Measurements from ENCODE around the gene ADCY2. TPM values are rescaled to one million over a fixed set of nuclear protein-coding genes. Genes with fewer than 3 reads are reported as not detected.

ADCY2 gene
- total RNA-seq, 1 experiment from 2014 or later = not detected

DNA sequence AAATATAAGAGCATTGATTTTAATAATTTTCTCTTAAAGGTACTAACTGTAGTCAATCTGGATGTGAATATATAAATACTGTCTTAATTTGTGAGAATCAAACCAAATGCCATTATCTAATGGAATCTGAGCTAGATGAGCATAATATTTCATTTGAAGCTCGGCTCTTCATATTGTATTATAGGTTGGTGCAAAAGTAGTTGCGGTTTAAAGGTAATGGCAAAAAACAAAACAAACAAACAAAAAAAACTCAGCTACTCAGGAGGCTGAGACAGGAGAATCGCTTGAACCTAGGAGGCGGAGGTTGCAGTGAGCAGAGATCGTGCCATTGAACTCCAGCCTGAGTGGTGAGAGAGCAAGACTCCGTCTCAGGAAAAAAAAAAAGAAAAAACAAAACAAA lies 358.6 kb downstream of the ADCY2 start:
- H3K36me3 ChIP-seq (ENCODE audit: insufficient read depth, low read length) = no peaks in the 10 kb centered on the region
- no peak overlapping the region for H2AFZ ChIP-seq (ENCODE audit: low read length)
- no peaks in the 10 kb centered on the region for H3K79me2 ChIP-seq (ENCODE audit: low read length)
- no peak for DNase-seq
- no peak overlapping the region for H3K27ac ChIP-seq (ENCODE audit: low read length)
- H3K27me3 ChIP-seq (ENCODE audit: low read length) = no peaks in the 10 kb centered on the region
- H3K4me3 ChIP-seq (ENCODE audit: low read length) = no peak overlapping the region
- H4K20me1 ChIP-seq (ENCODE audit: insufficient read depth, low read depth, low read length) = no peaks in the 10 kb centered on the region
- H3K4me2 ChIP-seq (ENCODE audit: low read depth, low read length, poor library complexity, severe bottlenecking) = no peak overlapping the region
- no peak overlapping the region for H3K9ac ChIP-seq (ENCODE audit: low read length)
- no peaks in the 10 kb centered on the region for H3K9me2 ChIP-seq (replicated peaks; ENCODE audit: insufficient read depth, low read length)
- peaks cover 12% of the 10 kb centered on the region for H3K4me1 ChIP-seq (ENCODE audit: low read length)
- H3K9me3 ChIP-seq (ENCODE audit: low read length) = no peaks in the 10 kb centered on the region

DNA sequence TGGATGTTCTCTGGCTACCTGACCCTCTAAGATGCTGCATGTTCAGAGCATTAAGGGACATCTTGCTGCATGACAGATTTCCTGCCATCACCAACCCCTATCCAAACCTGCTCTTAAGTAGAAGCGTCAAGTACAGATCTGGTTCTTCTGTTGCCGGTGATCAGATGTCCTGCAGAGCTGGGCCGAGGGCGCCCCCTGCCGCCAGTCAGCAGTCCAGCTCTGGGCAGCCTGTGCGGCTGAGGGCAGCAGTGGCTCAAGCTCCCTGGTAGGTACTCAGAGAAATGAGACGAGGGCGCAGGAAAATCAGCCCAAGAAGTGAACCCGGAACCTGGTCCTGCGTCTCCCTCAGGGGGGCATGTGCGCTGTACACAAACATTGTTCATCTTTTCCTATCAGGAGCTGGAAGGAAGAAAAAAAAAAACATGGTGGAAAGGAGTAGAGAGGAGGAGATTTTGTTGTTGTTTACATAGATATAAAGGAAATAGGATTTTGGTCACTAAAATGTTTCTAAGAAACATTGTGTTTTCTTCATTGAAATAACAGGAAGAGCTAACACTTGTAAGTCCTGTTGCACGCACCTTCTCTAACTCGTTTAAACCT lies 359.2 kb downstream of the ADCY2 start:
- Histone ChIP-seq H3K9me3 (ENCODE audit: low read length) (no peaks in the 10 kb centered on the region), H2AFZ (ENCODE audit: low read length) (no peak overlapping the region), H3K36me3 (ENCODE audit: insufficient read depth, low read length) (no peaks in the 10 kb centered on the region), H3K4me3 (ENCODE audit: low read length) (no peak overlapping the region), H3K4me1 (ENCODE audit: low read length) (peaks cover 12% of the 10 kb centered on the region), H3K27me3 (ENCODE audit: low read length) (no peaks in the 10 kb centered on the region), H3K4me2 (ENCODE audit: low read depth, low read length, poor library complexity, severe bottlenecking) (no peak overlapping the region), H4K20me1 (ENCODE audit: insufficient read depth, low read depth, low read length) (no peaks in the 10 kb centered on the region), H3K9me2 (replicated peaks; ENCODE audit: insufficient read depth, low read length) (no peaks in the 10 kb centered on the region), H3K27ac (ENCODE audit: low read length) (no peak overlapping the region), H3K9ac (ENCODE audit: low read length) (no peak overlapping the region), H3K79me2 (ENCODE audit: low read length) (no peaks in the 10 kb centered on the region)
- peak; percentile 87 for DNase-seq

DNA sequence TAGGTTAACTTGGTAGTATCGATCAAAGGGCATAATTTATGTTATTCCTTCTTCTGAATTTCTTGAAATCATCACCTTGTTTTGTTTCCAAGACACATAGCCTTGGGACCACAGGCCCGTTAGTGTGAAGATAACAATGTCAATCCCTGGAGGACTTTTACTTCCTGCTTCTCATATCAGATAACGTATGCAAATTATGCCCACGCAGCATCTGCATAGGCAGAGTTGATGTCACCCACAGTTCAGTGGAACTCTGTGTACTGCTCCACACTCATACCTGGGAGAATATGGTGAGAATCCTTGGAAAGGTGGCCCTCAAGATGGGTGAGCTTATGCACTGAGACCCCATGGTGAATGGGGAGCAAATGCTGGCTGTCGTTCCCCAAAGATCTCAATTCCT lies 360.0 kb downstream of the ADCY2 start:
- Histone ChIP-seq H3K4me3 (ENCODE audit: low read length) (no peak overlapping the region), H3K4me2 (ENCODE audit: low read depth, low read length, poor library complexity, severe bottlenecking) (peak overlapping the region; percentile 27), H3K36me3 (ENCODE audit: insufficient read depth, low read length) (no peaks in the 10 kb centered on the region), H3K27me3 (ENCODE audit: low read length) (no peaks in the 10 kb centered on the region), H3K9me2 (replicated peaks; ENCODE audit: insufficient read depth, low read length) (no peaks in the 10 kb centered on the region), H3K27ac (ENCODE audit: low read length) (no peak overlapping the region), H4K20me1 (ENCODE audit: insufficient read depth, low read depth, low read length) (no peaks in the 10 kb centered on the region), H3K9ac (ENCODE audit: low read length) (no peak overlapping the region), H2AFZ (ENCODE audit: low read length) (no peak overlapping the region), H3K9me3 (ENCODE audit: low read length) (no peaks in the 10 kb centered on the region), H3K4me1 (ENCODE audit: low read length) (peaks cover 12% of the 10 kb centered on the region), H3K79me2 (ENCODE audit: low read length) (no peaks in the 10 kb centered on the region)
- peak; percentile 61 for DNase-seq

GRCh38 chr5:7756453-7756852 lies 360.5 kb downstream of the ADCY2 start:
- no peak overlapping the region for H3K27ac ChIP-seq (ENCODE audit: low read length)
- no peak for DNase-seq
- no peak overlapping the region for H2AFZ ChIP-seq (ENCODE audit: low read length)
- H3K4me3 ChIP-seq (ENCODE audit: low read length) = no peak overlapping the region
- H3K9ac ChIP-seq (ENCODE audit: low read length) = no peak overlapping the region
- no peaks in the 10 kb centered on the region for H3K27me3 ChIP-seq (ENCODE audit: low read length)
- H3K9me2 ChIP-seq (replicated peaks; ENCODE audit: insufficient read depth, low read length) = no peaks in the 10 kb centered on the region
- no peak overlapping the region for H3K4me2 ChIP-seq (ENCODE audit: low read depth, low read length, poor library complexity, severe bottlenecking)
- no peaks in the 10 kb centered on the region for H4K20me1 ChIP-seq (ENCODE audit: insufficient read depth, low read depth, low read length)
- H3K79me2 ChIP-seq (ENCODE audit: low read length) = no peaks in the 10 kb centered on the region
- H3K9me3 ChIP-seq (ENCODE audit: low read length) = no peaks in the 10 kb centered on the region
- H3K36me3 ChIP-seq (ENCODE audit: insufficient read depth, low read length) = no peaks in the 10 kb centered on the region
- H3K4me1 ChIP-seq (ENCODE audit: low read length) = peaks cover 12% of the 10 kb centered on the region

GRCh38 chr5:7759257-7759871 lies 363.4 kb downstream of the ADCY2 start:
- Histone ChIP-seq H3K9me3 (ENCODE audit: low read length) (no peaks in the 10 kb centered on the region), H4K20me1 (ENCODE audit: insufficient read depth, low read depth, low read length) (no peaks in the 10 kb centered on the region), H3K4me3 (ENCODE audit: low read length) (no peak overlapping the region), H3K27ac (ENCODE audit: low read length) (no peak overlapping the region), H3K9me2 (replicated peaks; ENCODE audit: insufficient read depth, low read length) (no peaks in the 10 kb centered on the region), H3K27me3 (ENCODE audit: low read length) (no peaks in the 10 kb centered on the region), H3K4me1 (ENCODE audit: low read length) (peaks cover 12% of the 10 kb centered on the region), H3K36me3 (ENCODE audit: insufficient read depth, low read length) (no peaks in the 10 kb centered on the region), H3K4me2 (ENCODE audit: low read depth, low read length, poor library complexity, severe bottlenecking) (no peak overlapping the region), H3K79me2 (ENCODE audit: low read length) (no peaks in the 10 kb centered on the region), H2AFZ (ENCODE audit: low read length) (no peak overlapping the region), H3K9ac (ENCODE audit: low read length) (no peak overlapping the region)
- no peak for DNase-seq

DNA sequence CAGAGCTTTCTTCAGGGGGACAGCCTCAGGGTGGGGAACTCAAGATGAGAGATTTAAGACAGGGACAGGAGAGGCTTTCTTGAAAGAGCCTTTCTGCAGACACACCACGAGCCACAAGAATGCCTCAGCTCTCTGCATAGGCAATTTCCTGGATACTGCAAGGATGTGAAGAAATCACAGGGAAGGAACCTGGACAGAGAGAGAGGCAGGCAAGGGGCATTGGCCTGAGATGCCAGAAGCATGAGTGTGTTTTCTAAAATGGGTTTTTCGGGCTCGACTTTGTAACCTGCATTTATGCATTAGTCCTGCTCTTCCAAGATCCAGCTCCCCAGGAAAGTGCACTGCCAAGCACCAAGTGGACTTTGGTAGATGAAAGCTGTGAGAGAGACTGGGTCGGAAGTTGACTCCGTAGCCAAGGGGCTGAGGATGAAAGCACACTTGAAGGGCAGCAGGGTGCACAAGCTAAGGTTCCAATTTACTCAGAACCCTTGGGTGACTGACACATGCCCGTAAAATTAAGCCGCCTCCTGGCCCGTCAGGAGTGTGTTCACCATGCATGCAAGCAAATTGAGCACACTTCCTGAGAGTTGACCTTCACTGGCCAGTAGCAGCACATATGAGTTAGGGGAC lies 364.1 kb downstream of the ADCY2 start:
- Histone ChIP-seq H3K9me2 (replicated peaks; ENCODE audit: insufficient read depth, low read length) (no peaks in the 10 kb centered on the region), H4K20me1 (ENCODE audit: insufficient read depth, low read depth, low read length) (no peaks in the 10 kb centered on the region), H3K4me3 (ENCODE audit: low read length) (no peak overlapping the region), H3K36me3 (ENCODE audit: insufficient read depth, low read length) (no peaks in the 10 kb centered on the region), H3K4me1 (ENCODE audit: low read length) (peaks cover 12% of the 10 kb centered on the region), H3K9me3 (ENCODE audit: low read length) (no peaks in the 10 kb centered on the region), H2AFZ (ENCODE audit: low read length) (no peak overlapping the region), H3K27ac (ENCODE audit: low read length) (no peak overlapping the region), H3K4me2 (ENCODE audit: low read depth, low read length, poor library complexity, severe bottlenecking) (no peak overlapping the region), H3K79me2 (ENCODE audit: low read length) (no peaks in the 10 kb centered on the region), H3K27me3 (ENCODE audit: low read length) (no peaks in the 10 kb centered on the region), H3K9ac (ENCODE audit: low read length) (no peak overlapping the region)
- no peak for DNase-seq

- no peak overlapping the region for H3K4me2 ChIP-seq (ENCODE audit: low read depth, low read length, poor library complexity, severe bottlenecking)
- no peaks in the 10 kb centered on the region for H3K4me1 ChIP-seq (ENCODE audit: low read length)
- no peaks in the 10 kb centered on the region for H3K9me3 ChIP-seq (ENCODE audit: low read length)
- H3K27ac ChIP-seq (ENCODE audit: low read length) = no peak overlapping the region
- no peaks in the 10 kb centered on the region for H3K9me2 ChIP-seq (replicated peaks; ENCODE audit: insufficient read depth, low read length)
- no peaks in the 10 kb centered on the region for H3K79me2 ChIP-seq (ENCODE audit: low read length)
- H3K9ac ChIP-seq (ENCODE audit: low read length) = no peak overlapping the region
- DNase-seq = no peak
- H3K27me3 ChIP-seq (ENCODE audit: low read length) = no peaks in the 10 kb centered on the region
- H3K36me3 ChIP-seq (ENCODE audit: insufficient read depth, low read length) = no peaks in the 10 kb centered on the region
- no peak overlapping the region for H3K4me3 ChIP-seq (ENCODE audit: low read length)
- no peak overlapping the region for H2AFZ ChIP-seq (ENCODE audit: low read length)
- H4K20me1 ChIP-seq (ENCODE audit: insufficient read depth, low read depth, low read length) = no peaks in the 10 kb centered on the region
Observed at GRCh38 chr5:7762267-7762666, 366.3 kb downstream of the ADCY2 start.

DNA sequence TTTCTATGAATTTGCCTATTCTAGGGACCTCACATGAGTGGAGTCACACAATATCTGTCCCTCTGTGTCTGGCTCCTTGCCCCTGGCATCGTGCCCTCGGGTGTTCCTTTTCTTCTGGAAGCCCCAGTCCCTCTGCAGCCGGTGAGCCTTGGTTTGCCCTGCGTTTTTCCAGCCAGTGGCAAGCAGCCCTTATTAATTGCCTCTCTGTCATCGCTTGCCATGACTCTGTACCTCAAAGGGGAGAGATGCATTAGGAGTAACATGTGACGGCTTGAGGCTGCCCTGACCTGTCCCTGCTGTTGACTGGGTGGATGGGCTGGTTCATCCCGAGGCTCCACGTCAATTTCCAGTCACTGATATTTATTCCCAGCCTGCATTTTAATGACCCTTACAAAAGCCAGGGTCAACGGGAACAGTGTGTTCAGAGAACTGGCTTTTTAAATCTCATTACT lies 367.7 kb downstream of the ADCY2 start:
- no peaks in the 10 kb centered on the region for H3K9me2 ChIP-seq (replicated peaks; ENCODE audit: insufficient read depth, low read length)
- no peak overlapping the region for H3K4me2 ChIP-seq (ENCODE audit: low read depth, low read length, poor library complexity, severe bottlenecking)
- no peak for DNase-seq
- H2AFZ ChIP-seq (ENCODE audit: low read length) = no peak overlapping the region
- H3K27me3 ChIP-seq (ENCODE audit: low read length) = no peaks in the 10 kb centered on the region
- H3K9me3 ChIP-seq (ENCODE audit: low read length) = no peaks in the 10 kb centered on the region
- no peak overlapping the region for H3K27ac ChIP-seq (ENCODE audit: low read length)
- H3K79me2 ChIP-seq (ENCODE audit: low read length) = no peaks in the 10 kb centered on the region
- no peaks in the 10 kb centered on the region for H3K36me3 ChIP-seq (ENCODE audit: insufficient read depth, low read length)
- H4K20me1 ChIP-seq (ENCODE audit: insufficient read depth, low read depth, low read length) = no peaks in the 10 kb centered on the region
- no peaks in the 10 kb centered on the region for H3K4me1 ChIP-seq (ENCODE audit: low read length)
- H3K4me3 ChIP-seq (ENCODE audit: low read length) = no peak overlapping the region
- no peak overlapping the region for H3K9ac ChIP-seq (ENCODE audit: low read length)

Measured in Karpas-422 (cell line).